Small intestine (tissue), 7 donors: ENCODE data around the gene KHDC4. TPM values are rescaled to one million over a fixed set of nuclear protein-coding genes. Genes with fewer than 3 reads are reported as not detected.

Experiments used
- DNase-seq, 2 donors: peaks; one replicate each; pipeline versions ENCODE4 v3.0.0 to v3.0.0-alpha.2; 2013
- FAIRE-seq: peaks from 2 replicates; lab custom pipeline; 2012; peaks lifted over from hg19 to GRCh38; lab: Jason Lieb, UNC
- H3K27ac ChIP-seq, 3 donors: one replicate each; pipeline ENCODE4 v1.5.1; 2013; ENCODE audit warnings: low read length in 2 of 3, mild to moderate bottlenecking in 2 of 3, control low read depth in 1 of 3, inconsistent platforms in 1 of 3, low read depth in 1 of 3, moderate library complexity in 1 of 3
- H3K27me3 ChIP-seq, 3 donors: one replicate each; pipeline ENCODE4 v1.6.1; 2013; ENCODE audit warnings: low read length in 3 of 3, inconsistent platforms in 1 of 3; ENCODE audit not compliant: control insufficient read depth in 3 of 3, insufficient read depth in 3 of 3
- H3K36me3 ChIP-seq, 3 donors: one replicate each; pipeline ENCODE4 v1.6.1; 2013; ENCODE audit warnings: low read length in 3 of 3, inconsistent platforms in 1 of 3, low read depth in 1 of 3, mild to moderate bottlenecking in 1 of 3, moderate library complexity in 1 of 3; ENCODE audit not compliant: control insufficient read depth in 3 of 3, insufficient read depth in 2 of 3
- H3K4me1 ChIP-seq, 3 donors: one replicate each; pipeline ENCODE4 v1.6.1; 2013; ENCODE audit warnings: low read length in 2 of 3, inconsistent platforms in 1 of 3, low read depth in 1 of 3, mild to moderate bottlenecking in 1 of 3, moderate library complexity in 1 of 3; ENCODE audit not compliant: control insufficient read depth in 3 of 3, insufficient read depth in 2 of 3
- H3K4me3 ChIP-seq, 3 donors: one replicate each; pipeline ENCODE4 v1.5.1; 2013; ENCODE audit warnings: low read length in 3 of 3, control low read depth in 1 of 3, inconsistent platforms in 1 of 3, low read depth in 1 of 3, mild to moderate bottlenecking in 1 of 3, moderate library complexity in 1 of 3
- H3K9me3 ChIP-seq, 2 donors: one replicate each; pipeline ENCODE4 v1.6.1; 2013; ENCODE audit warnings: low read depth in 1 of 2, low read length in 1 of 2; ENCODE audit not compliant: control insufficient read depth in 2 of 2, insufficient read depth in 1 of 2
- WGBS, 3 donors: extraction: QIAGEN DNeasy Blood & Tissue Kit; methylation state at CpG; one replicate each; pipeline ENCODE4 v1.1.7; 2013; 5-methylcytosine and 5-hydroxymethylcytosine counted together
- polyA plus RNA-seq, 4 donors: library from polyadenylated mRNA; stranded (reverse) in 3 of 4; unstranded in 1 of 4; fragments of 200-250 nt in 3 of 4; fragments of 120-200 nt in 1 of 4; gene quantifications; one replicate each; pipeline versions ENCODE4 v1.2.1 to v1.2.3, GENCODE V29; 2013
- donor health status: healthy with polysubstance abuse.
- donor health status: control.
- donor health status: control.
- donor health status: Bipolar disorder and iron deficiency.
- donor health status: healthy.

Gene KHDC4
- polyA plus RNA-seq, 4 donors = 7.3 to 70.5 (median 22.3) TPM

- 74 to 83% (median 82%) methylated on average over 11 of the region's 11 CpGs for WGBS, 3 donors
- Histone ChIP-seq H3K27me3 (no peaks in the 10 kb centered on the region), H3K36me3 (peaks cover 8 to 50% (median 28%) of the 10 kb centered on the region in 3 donors), H3K27ac (peak overlapping the region in 2 of 3 donors; percentile 91 to 94), H3K9me3 (no peaks in the 10 kb centered on the region), H3K4me1 (peaks cover 0 to 4% (median 0%) of the 10 kb centered on the region in 3 donors), H3K4me3 (no peak overlapping the region)
- FAIRE-seq = no peak
- DNase-seq = no peak
Observed at GRCh38 chr1:155912056-155912536, 22.1 kb downstream of the KHDC4 start.

- 6 to 7% (median 6%) methylated on average over 33 to 34 of the region's 34 CpGs for WGBS, 3 donors
- Histone ChIP-seq H3K9me3 (no peaks in the 10 kb centered on the region), H3K27ac (peak within 1 kb of the TSS; percentile 79 to 94 (median 91)), H3K4me3 (peak within 1 kb of the TSS; percentile 68 to 75 (median 72)), H3K27me3 (no peaks in the 10 kb centered on the region), H3K36me3 (peaks cover 4 to 57% (median 28%) of the 10 kb centered on the region in 3 donors), H3K4me1 (peaks cover 0 to 4% (median 0%) of the 10 kb centered on the region in 3 donors)
- DNase-seq = peak; percentile 87 to 93
- FAIRE-seq = no peak
Observed at GRCh38 chr1:155911156-155912055, 22.8 kb downstream of the KHDC4 start, which contains the start of gene RIT1. Gene RIT1 (minus strand): TSS chr1:155911349. CDS start chr1:155910761, 588 bp downstream.

- peak overlapping the region; percentile 68 to 75 (median 72) for H3K4me3 ChIP-seq
- no peaks in the 10 kb centered on the region for H3K9me3 ChIP-seq
- H3K27ac ChIP-seq = peak overlapping the region; percentile 79 to 94 (median 91)
- peaks cover 0 to 4% (median 0%) of the 10 kb centered on the region in 3 donors for H3K4me1 ChIP-seq
- DNase-seq = peak; percentile 32 to 61
- no peaks in the 10 kb centered on the region for H3K27me3 ChIP-seq
- peaks cover 7 to 61% (median 26%) of the 10 kb centered on the region in 3 donors for H3K36me3 ChIP-seq
- no peak for FAIRE-seq
- 2% methylated on average over 10 to 11 of the region's 11 CpGs for WGBS, 3 donors
Observed at GRCh38 chr1:155910621-155911121, 23.5 kb downstream of the KHDC4 start.

DNA sequence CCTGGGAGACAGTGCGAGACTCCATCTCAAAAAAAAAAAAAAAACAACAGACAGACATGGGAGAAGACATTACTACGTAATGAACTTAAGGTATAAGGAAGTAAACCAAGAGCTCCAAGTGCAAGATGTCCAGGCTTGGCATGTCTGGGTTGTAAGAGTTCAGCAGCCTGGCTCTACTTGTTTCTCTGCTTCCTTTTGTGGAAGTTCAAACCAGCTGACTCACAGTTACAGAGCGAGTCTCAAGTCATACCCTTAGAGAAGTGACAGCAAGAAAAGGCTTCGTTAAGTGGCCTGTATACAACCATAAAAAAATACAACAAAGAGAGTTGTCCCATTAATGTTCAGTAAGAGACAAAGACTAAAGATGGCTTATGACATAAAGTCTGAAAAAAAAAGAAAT, 24.3 kb downstream of the KHDC4 start:
- peak overlapping the region in 1 of 3 donors; percentile 75 for H3K4me3 ChIP-seq
- WGBS, 3 donors = 73 to 91% (median 90%) methylated on average over 4 of the region's 4 CpGs
- H3K27me3 ChIP-seq = no peaks in the 10 kb centered on the region
- H3K27ac ChIP-seq = peak overlapping the region in 1 of 3 donors; percentile 94
- DNase-seq (peak; percentile 28 to 50), FAIRE-seq (no peak)
- peaks cover 7 to 59% (median 21%) of the 10 kb centered on the region in 3 donors for H3K36me3 ChIP-seq
- H3K4me1 ChIP-seq = peaks cover 0 to 4% (median 0%) of the 10 kb centered on the region in 3 donors
- H3K9me3 ChIP-seq = no peaks in the 10 kb centered on the region

GRCh38 chr1:155904261-155904660, 30.0 kb downstream of the KHDC4 start:
- H3K9me3 ChIP-seq = no peaks in the 10 kb centered on the region
- no peak overlapping the region for H3K27ac ChIP-seq
- peaks cover 12 to 63% (median 22%) of the 10 kb centered on the region in 3 donors for H3K36me3 ChIP-seq
- no peaks in the 10 kb centered on the region for H3K4me1 ChIP-seq
- no peaks in the 10 kb centered on the region for H3K27me3 ChIP-seq
- DNase-seq = no peak
- 86 to 87% (median 86%) methylated on average over 12 of the region's 12 CpGs for WGBS, 3 donors
- H3K4me3 ChIP-seq = no peak overlapping the region
- no peak for FAIRE-seq

DNA sequence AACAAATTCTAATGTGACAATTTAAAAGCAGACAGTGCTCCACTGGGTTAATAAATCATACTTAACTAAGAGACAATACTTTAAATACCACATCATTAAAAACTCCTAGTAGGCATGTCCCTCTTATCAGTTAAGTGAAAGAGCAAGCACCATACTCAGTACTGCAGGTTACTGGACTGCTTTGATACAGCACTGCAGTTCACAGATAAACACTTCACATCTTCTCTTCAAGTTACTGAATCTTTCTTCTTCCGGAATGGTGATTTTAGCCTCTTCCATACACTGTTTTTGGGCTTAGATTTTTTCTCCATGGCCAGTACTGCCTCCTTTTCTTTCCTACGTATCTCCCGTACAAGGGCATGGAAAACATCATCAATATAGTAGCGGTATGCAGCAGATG, 34.1 kb downstream of the KHDC4 start:
- Histone ChIP-seq H3K4me1 (no peaks in the 10 kb centered on the region), H3K4me3 (no peak overlapping the region), H3K27me3 (no peaks in the 10 kb centered on the region), H3K36me3 (peaks cover 13 to 40% (median 21%) of the 10 kb centered on the region in 3 donors), H3K9me3 (no peaks in the 10 kb centered on the region), H3K27ac (no peak overlapping the region)
- DNase-seq (no peak), FAIRE-seq (no peak)
- WGBS, 3 donors = 90 to 93% (median 90%) methylated on average over 4 of the region's 4 CpGs

DNA sequence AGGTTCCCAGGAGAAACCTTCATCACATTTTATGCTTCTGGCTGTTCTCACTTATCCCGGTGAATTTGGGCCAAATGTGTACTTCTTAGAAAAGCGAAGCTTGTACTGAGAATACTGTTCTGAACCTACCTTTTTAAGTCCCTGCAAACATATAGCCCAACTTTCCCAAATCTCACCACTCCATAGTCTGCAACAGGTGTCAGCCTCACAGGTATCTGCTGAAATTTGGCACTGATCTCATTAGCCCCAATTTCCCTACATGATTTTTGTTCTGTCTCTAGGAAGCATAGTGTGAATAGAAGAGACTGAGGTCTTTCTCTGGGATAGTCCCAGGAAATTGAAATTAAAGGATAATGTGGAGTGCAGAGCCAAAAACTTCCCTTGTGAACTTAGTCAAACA, 34.5 kb downstream of the KHDC4 start:
- Histone ChIP-seq H3K9me3 (no peaks in the 10 kb centered on the region), H3K27me3 (no peaks in the 10 kb centered on the region), H3K4me3 (no peak overlapping the region), H3K27ac (no peak overlapping the region), H3K36me3 (peaks cover 13 to 37% (median 21%) of the 10 kb centered on the region in 3 donors), H3K4me1 (no peaks in the 10 kb centered on the region)
- 96 to 98% (median 97%) methylated on average over 2 of the region's 2 CpGs for WGBS, 3 donors
- DNase-seq = no peak
- FAIRE-seq = no peak

GRCh38 chr1:155898888-155899287, 35.3 kb downstream of the KHDC4 start:
- Histone ChIP-seq H3K36me3 (peaks cover 13 to 34% (median 17%) of the 10 kb centered on the region in 3 donors), H3K4me1 (no peaks in the 10 kb centered on the region), H3K27me3 (no peaks in the 10 kb centered on the region), H3K27ac (no peak overlapping the region), H3K9me3 (no peaks in the 10 kb centered on the region), H3K4me3 (no peak overlapping the region)
- no peak for DNase-seq
- FAIRE-seq = no peak
- 81 to 94% (median 87%) methylated on average over 2 of the region's 2 CpGs for WGBS, 3 donors
